CD4-positive, alpha-beta T cell (primary cell): ENCODE results near the gene TTLL8. TPM values are rescaled to one million over a fixed set of nuclear protein-coding genes. Genes with fewer than 3 reads are reported as not detected.

Experiments
- ATAC-seq: fragments of 200-7000 bp; cut with Tn5 transposase; one replicate; pipeline ENCODE4 v1.10.0; 2022; ENCODE audit warnings: mild to moderate bottlenecking; ENCODE audit not compliant: poor library complexity
- CTCF ChIA-PET: fragments of 350-600 bp; sonication (Branson Sonifier 250); formaldehyde crosslinking; loops from one replicate; lab custom pipeline; 2021; ENCODE audit warnings: antibody characterized with exemption, inconsistent platforms; lab: Charles Lee
- POLR2A ChIA-PET: fragments of 350-600 bp; sonication (Branson Sonifier 250); formaldehyde crosslinking; loops from one replicate; lab custom pipeline; 2021; ENCODE audit warnings: antibody characterized with exemption, inconsistent platforms; lab: Charles Lee
- DNase-seq, 14 experiments: peaks; one replicate each; pipeline ENCODE4 v3.0.0-alpha.2; 2013 to 2020; ENCODE audit warnings: mixed read lengths in 2 of 14
- H3K27ac ChIP-seq, 2 donors: one replicate each; pipeline versions ENCODE4 v1.5.1 to v1.7.0; 2013; ENCODE audit warnings: low read length in 2 of 2, low read depth in 1 of 2, mild to moderate bottlenecking in 1 of 2
- H3K27me3 ChIP-seq, 2 experiments: 1 replicate in 1 of 2; 2 replicates in 1 of 2; pipeline versions ENCODE4 v1.6.1 to v1.7.0; 2013; ENCODE audit warnings: low read length in 2 of 2, control low read depth in 1 of 2, mild to moderate bottlenecking in 1 of 2, moderate library complexity in 1 of 2; ENCODE audit not compliant: insufficient read depth in 2 of 2, control insufficient read depth in 1 of 2
- H3K36me3 ChIP-seq: one replicate; pipeline ENCODE4 v1.6.1; 2013; ENCODE audit warnings: low read length, control low read depth; ENCODE audit not compliant: insufficient read depth
- H3K4me1 ChIP-seq: one replicate; pipeline ENCODE4 v1.6.1; 2013; ENCODE audit warnings: low read length, control low read depth; ENCODE audit not compliant: insufficient read depth
- H3K4me3 ChIP-seq: one replicate; pipeline ENCODE4 v1.5.1; 2013; ENCODE audit warnings: mild to moderate bottlenecking, low read length, moderate library complexity
- H3K9me3 ChIP-seq, 2 experiments: 1 replicate in 1 of 2; 2 replicates in 1 of 2; pipeline versions ENCODE4 v1.6.1 to v1.7.0; 2013; ENCODE audit warnings: low read length in 2 of 2, mild to moderate bottlenecking in 2 of 2, control low read depth in 1 of 2, moderate library complexity in 1 of 2; ENCODE audit not compliant: control insufficient read depth in 1 of 2, insufficient read depth in 1 of 2
- H3K27ac Mint-ChIP-seq: one replicate; pipeline ENCODE4 v1.8.0; 2020; ENCODE audit warnings: mixed read lengths
- H3K27me3 Mint-ChIP-seq: one replicate; pipeline ENCODE4 v1.8.0; 2021; ENCODE audit warnings: mixed read lengths
- H3K36me3 Mint-ChIP-seq: one replicate; pipeline ENCODE4 v1.8.0; 2021; ENCODE audit warnings: low read depth, mixed read lengths
- H3K4me1 Mint-ChIP-seq: one replicate; pipeline ENCODE4 v1.8.0; 2021; ENCODE audit warnings: low read depth, mixed read lengths
- H3K4me3 Mint-ChIP-seq: one replicate; pipeline ENCODE4 v1.8.0; 2020; ENCODE audit warnings: mild to moderate bottlenecking, mixed read lengths
- H3K9me3 Mint-ChIP-seq: one replicate; pipeline ENCODE4 v1.8.0; 2020; ENCODE audit warnings: mixed read lengths
- intact Hi-C, 2 experiments: fragments of 100-400 bp; cut with DNase I in 1 of 2; cut with micrococcal nuclease in 1 of 2; formaldehyde crosslinking; loops; one replicate each; pipeline versions ENCODE4 v1.15.1 to v1.9.0; 2023 to 2025; cut with DNase I, micrococcal nuclease
- total RNA-seq, 174 experiments: library from RNA in 2 of 174; stranded (reverse) in 2 of 174; gene quantifications; one replicate each; pipeline ENCODE4 v1.2.3 and lab custom pipeline; 2021 to 2026
- TF ChIP-seq, protein P1 (sequence below): fragments of 200-600 bp; IDR thresholded peaks from one replicate; pipeline ENCODE4 v1.8.0; 2022; ENCODE audit warnings: antibody characterized with exemption, mild to moderate bottlenecking

Gene TTLL8
- total RNA-seq, 2 experiments from 2014 or later, result not detected

- no peak for ATAC-seq
- no peaks in the 10 kb centered on the region for H3K9me3 ChIP-seq
- Mint-ChIP-seq H3K4me3 (no peak overlapping the region), H3K36me3 (no peaks in the 10 kb centered on the region), H3K27ac (no peak overlapping the region), H3K9me3 (no peaks in the 10 kb centered on the region), H3K27me3 (peaks cover 18% of the 10 kb centered on the region), H3K4me1 (no peaks in the 10 kb centered on the region)
- H3K4me1 ChIP-seq, result no peaks in the 10 kb centered on the region
- peaks cover 17 to 23% of the 10 kb centered on the region in 2 experiments for H3K27me3 ChIP-seq
- TF ChIP-seq, protein P1, sequence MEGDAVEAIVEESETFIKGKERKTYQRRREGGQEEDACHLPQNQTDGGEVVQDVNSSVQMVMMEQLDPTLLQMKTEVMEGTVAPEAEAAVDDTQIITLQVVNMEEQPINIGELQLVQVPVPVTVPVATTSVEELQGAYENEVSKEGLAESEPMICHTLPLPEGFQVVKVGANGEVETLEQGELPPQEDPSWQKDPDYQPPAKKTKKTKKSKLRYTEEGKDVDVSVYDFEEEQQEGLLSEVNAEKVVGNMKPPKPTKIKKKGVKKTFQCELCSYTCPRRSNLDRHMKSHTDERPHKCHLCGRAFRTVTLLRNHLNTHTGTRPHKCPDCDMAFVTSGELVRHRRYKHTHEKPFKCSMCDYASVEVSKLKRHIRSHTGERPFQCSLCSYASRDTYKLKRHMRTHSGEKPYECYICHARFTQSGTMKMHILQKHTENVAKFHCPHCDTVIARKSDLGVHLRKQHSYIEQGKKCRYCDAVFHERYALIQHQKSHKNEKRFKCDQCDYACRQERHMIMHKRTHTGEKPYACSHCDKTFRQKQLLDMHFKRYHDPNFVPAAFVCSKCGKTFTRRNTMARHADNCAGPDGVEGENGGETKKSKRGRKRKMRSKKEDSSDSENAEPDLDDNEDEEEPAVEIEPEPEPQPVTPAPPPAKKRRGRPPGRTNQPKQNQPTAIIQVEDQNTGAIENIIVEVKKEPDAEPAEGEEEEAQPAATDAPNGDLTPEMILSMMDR, result no peak
- POLR2A ChIA-PET, result no interaction called here
- CTCF ChIA-PET, result no interaction called here
- intact Hi-C loops, result no loop called here
- H3K4me3 ChIP-seq, result no peak overlapping the region
- H3K36me3 ChIP-seq, result no peaks in the 10 kb centered on the region
- no peak overlapping the region for H3K27ac ChIP-seq
- no peak for DNase-seq
Measured at GRCh38 chr22:50062509-50063135, 4.5 kb upstream of the TTLL8 start.

DNA sequence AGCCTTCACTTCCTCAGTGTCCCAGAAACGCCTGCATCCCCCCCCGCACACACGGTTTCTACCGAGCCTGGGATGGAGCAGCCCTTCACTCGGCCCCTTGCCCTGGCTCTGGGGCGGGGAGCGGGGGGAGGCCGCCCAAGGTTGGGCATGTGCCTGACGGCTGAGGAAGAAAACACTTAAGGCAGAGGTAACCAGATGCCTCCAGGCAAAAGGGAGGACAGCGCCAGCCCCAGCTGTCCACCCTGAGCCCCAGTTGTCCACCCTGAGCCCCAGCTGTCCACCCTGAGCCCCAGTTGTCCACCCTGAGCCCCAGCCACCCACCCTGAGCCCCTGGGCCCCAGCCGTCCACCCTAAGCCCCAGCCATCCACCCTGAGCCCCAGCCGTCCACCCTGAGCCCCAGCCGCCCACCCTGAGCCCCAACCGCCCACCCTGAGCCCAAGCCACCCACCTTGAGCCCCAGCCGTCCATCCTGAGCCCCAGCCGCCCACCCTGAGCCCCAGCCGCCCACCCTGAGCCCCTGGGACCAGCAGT lies 3.8 kb upstream of the TTLL8 start:
- no peak overlapping the region for H3K27ac Mint-ChIP-seq
- intact Hi-C loops, result no loop called here
- H3K27ac ChIP-seq, result no peak overlapping the region
- no peaks in the 10 kb centered on the region for H3K9me3 ChIP-seq
- H3K36me3 ChIP-seq, result no peaks in the 10 kb centered on the region
- ATAC-seq (no peak), DNase-seq (no peak)
- H3K36me3 Mint-ChIP-seq, result no peaks in the 10 kb centered on the region
- H3K4me3 ChIP-seq, result no peak overlapping the region
- peaks cover 17 to 30% of the 10 kb centered on the region in 2 experiments for H3K27me3 ChIP-seq
- ChIA-PET POLR2A (no interaction called here), CTCF (no interaction called here)
- peaks cover 21% of the 10 kb centered on the region for H3K27me3 Mint-ChIP-seq
- TF ChIP-seq, protein P1, result no peak
- H3K4me1 Mint-ChIP-seq, result no peaks in the 10 kb centered on the region
- no peak overlapping the region for H3K4me3 Mint-ChIP-seq
- no peaks in the 10 kb centered on the region for H3K9me3 Mint-ChIP-seq
- H3K4me1 ChIP-seq, result no peaks in the 10 kb centered on the region

DNA sequence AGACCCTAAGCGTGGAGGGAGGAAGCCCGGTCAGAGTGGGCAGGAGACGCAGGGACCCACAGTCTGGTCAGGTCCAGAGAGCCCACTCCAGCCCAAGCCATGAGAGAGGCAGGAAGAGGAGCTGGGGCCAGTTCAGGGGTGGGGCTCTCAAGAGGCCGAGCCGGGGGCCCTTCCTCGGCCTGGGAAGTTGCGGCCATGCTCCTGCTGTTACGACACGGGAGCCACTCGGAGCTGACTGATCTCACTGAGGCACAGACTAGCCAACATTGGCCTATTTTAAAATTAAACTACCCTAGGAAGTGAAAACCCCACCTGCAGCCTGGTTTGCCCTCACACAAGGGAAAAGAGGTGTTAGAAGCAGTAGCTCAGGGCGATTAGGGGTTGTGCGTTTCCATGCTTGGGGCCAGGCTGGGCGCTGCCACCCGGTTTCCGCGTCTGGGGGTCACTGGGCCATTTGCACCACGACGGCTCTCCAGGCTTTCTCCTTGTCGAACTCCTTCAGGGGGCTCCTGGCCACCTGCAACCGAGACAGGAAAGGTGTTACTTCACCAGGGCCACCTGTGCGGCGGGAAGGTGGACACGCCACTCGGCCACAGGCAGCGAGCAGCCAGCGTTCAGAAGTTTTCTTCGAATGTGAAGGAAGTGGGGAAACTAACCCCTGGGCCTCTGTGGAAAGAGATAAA lies 3.2 kb upstream of the TTLL8 start:
- no peak overlapping the region for H3K4me3 Mint-ChIP-seq
- CTCF ChIA-PET, result no interaction called here
- peaks cover 26% of the 10 kb centered on the region for H3K27me3 Mint-ChIP-seq
- H3K4me3 ChIP-seq, result no peak overlapping the region
- H3K27me3 ChIP-seq, result peaks cover 23 to 36% of the 10 kb centered on the region in 2 experiments
- no peak for ATAC-seq
- H3K27ac ChIP-seq, result no peak overlapping the region
- TF ChIP-seq, protein P1, result no peak
- no peaks in the 10 kb centered on the region for H3K36me3 Mint-ChIP-seq
- H3K4me1 Mint-ChIP-seq, result no peaks in the 10 kb centered on the region
- intact Hi-C loops, result no loop called here
- no peaks in the 10 kb centered on the region for H3K36me3 ChIP-seq
- H3K27ac Mint-ChIP-seq, result no peak overlapping the region
- POLR2A ChIA-PET, result no interaction called here
- DNase-seq, result no peak
- H3K9me3 Mint-ChIP-seq, result no peaks in the 10 kb centered on the region
- H3K9me3 ChIP-seq, result no peaks in the 10 kb centered on the region
- no peaks in the 10 kb centered on the region for H3K4me1 ChIP-seq
